Activated CD8-positive, alpha-beta memory T cell treated with anti-CD3 and anti-CD28 coated beads for 36 hours (primary cell): ENCODE results near the gene CPLANE1. TPM values are rescaled to one million over a fixed set of nuclear protein-coding genes. Genes with fewer than 3 reads are reported as not detected.

Source experiments
- CTCF ChIA-PET: fragments of 350-600 bp; sonication (Branson Sonifier 250); formaldehyde crosslinking; loops from one replicate; lab custom pipeline; 2021; ENCODE audit warnings: antibody characterized with exemption; lab: Charles Lee
- POLR2A ChIA-PET: fragments of 350-600 bp; sonication (Branson Sonifier 250); formaldehyde crosslinking; loops from one replicate; lab custom pipeline; 2021; ENCODE audit warnings: antibody characterized with exemption; lab: Charles Lee
- total RNA-seq, 2 experiments: library from RNA; stranded (reverse); gene quantifications; one replicate each; pipeline ENCODE4 v1.2.3, GENCODE V29; 2021

The CPLANE1 gene
- total RNA-seq, 2 experiments from 2014 or later, result 6.1 TPM

DNA sequence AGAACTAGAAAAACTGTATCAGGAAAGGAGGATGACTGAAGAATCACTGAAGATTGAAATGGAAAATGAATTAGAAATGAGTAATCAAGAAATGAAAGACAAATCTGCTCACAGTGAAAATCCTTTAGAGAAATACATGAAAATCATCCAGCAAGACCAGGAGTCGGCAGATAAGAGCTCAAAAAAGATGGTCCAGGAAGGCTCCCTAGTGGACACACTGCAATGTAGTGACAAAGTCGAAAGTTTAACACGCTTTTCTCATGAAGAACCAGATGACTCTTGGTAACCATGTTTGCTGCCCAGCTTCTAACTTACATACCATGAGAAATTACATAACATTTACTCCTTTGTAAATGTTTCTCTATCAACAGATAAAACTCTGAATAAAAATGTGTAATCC lies 37.1 kb downstream of the CPLANE1 start:
- ChIA-PET CTCF (interaction anchor here (0.7 kb wide), 1 partner anchor 982 kb away, joined by 3 read pairs; no protein-coding TSS in a partner anchor), POLR2A (interaction anchor here (0.7 kb wide), 1 partner anchor 156 kb away, joined by 3 read pairs; no protein-coding TSS in a partner anchor)

- ChIA-PET CTCF (interaction anchor here (0.7 kb wide), 1 partner anchor 982 kb away, joined by 3 read pairs; no protein-coding TSS in a partner anchor), POLR2A (interaction anchor here (0.7 kb wide), 1 partner anchor 156 kb away, joined by 3 read pairs; no protein-coding TSS in a partner anchor)
Measured at GRCh38 chr5:37211661-37212060, 37.5 kb downstream of the CPLANE1 start.

DNA sequence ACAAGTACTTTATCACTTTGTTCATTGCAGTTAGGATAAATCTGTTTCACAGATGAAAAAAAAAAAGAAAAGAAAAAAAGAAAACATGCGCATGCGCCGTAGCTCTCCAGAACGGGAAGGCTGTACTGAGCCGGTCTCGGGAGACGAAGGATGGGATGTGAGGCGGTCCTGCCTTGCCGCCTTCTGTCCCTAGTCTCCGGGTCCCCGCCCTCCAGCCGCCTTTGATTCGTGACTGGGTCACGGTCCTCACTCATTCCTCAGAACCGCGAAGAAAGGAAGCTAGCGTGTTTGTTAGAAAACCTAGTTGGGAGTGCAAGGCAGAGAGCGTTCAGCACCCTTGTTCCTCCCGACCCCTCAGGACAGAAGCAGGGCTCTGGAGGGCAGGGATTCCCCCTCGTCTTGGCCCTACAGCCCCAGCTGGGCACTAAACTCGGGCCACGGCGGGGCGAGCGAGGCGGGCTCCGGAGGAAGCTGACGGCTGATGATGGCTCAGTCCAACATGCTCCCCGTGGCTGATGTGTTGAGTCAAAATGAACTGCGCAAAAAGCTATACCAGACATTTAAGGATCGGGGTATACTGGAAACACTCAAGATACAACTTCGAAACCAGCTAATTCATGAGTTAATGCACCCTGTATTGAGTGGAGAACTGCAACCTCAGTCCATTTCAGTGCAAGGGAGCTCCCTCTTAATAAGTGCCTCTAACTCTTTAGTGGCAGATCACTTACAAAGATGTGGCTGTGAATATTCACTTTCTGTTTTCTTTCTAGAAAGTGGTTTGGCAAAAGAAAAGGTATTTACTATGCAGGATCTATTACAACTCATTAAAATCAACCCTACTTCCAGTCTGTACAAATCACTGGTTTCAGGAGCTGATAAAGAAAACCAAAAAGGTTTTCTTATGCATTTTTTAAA lies 40.0 kb downstream of the CPLANE1 start:
- ChIA-PET POLR2A (interaction anchor here (0.7 kb wide), 1 partner anchor 183 kb away, joined by 5 read pairs; no protein-coding TSS in a partner anchor), CTCF (no interaction called here)

- ChIA-PET CTCF (no interaction called here), POLR2A (no interaction called here)
Measured at GRCh38 chr5:37207802-37208201, 41.4 kb downstream of the CPLANE1 start.

DNA sequence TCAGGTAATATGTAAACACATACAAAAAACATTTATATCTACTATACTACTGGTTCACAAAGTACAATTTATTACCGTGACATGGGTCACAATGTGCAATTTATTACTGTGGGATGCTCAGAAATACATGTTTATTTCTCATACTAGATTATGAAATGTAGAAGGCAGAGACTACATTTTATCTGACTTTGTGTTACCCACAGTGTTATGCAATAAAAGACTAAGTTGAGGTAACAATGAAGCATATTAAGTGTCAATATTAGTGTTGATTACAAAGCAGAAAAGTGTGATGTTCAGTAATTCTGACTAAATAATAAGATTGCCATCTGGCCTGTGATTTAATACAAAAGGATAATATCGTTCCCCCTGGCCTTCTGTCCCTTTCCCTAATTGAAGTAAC lies 42.4 kb downstream of the CPLANE1 start:
- POLR2A ChIA-PET, result no interaction called here
- CTCF ChIA-PET, result no interaction called here

DNA sequence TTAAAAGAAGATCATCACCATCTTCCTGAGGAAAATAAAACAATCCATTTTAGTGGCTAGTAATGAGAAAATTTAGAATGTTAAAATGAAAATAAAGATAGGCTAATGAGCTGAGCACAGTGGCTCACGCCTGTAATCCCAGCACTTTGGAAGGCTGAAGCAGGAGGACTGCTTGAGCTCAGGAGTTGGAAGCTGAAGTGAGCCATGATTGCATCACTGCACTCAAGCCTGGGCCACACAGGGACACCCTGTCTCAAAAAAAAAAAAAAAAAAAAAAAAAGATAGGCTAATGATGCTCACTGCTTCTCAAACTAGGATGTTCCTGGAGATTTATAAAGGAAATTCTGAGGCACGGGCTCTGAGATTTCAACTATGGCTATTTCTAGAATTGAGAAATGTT lies 50.3 kb downstream of the CPLANE1 start:
- ChIA-PET CTCF (no interaction called here), POLR2A (interaction anchor here (0.7 kb wide), 1 partner anchor 86 kb away, joined by 3 read pairs; no protein-coding TSS in a partner anchor)

DNA sequence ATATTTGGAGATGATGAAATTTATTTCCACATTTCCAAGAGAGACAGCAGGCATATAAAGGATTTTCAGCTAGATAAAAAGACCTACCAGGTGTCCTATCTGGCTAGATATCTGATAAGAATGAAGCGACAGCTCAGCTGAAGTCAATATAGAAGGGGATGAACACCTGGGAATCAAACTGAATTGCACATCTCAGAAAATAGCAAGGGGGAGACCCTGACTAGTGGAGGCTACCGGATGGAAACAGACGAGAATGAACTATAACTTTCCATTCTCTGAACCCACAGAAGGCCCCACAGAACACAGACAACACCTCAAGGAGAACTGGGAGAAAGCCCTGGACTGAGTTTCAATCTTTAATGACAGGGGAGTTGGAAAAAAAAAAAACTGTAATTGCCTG lies 51.1 kb downstream of the CPLANE1 start:
- ChIA-PET CTCF (no interaction called here), POLR2A (no interaction called here)

- CTCF ChIA-PET, result no interaction called here
- POLR2A ChIA-PET, result interaction anchor here (0.8 kb wide), 1 partner anchor 174 kb away, joined by 4 read pairs; the partner anchor contains the start of gene NUP155
Measured at GRCh38 chr5:37197340-37198050, 51.7 kb downstream of the CPLANE1 start.

DNA sequence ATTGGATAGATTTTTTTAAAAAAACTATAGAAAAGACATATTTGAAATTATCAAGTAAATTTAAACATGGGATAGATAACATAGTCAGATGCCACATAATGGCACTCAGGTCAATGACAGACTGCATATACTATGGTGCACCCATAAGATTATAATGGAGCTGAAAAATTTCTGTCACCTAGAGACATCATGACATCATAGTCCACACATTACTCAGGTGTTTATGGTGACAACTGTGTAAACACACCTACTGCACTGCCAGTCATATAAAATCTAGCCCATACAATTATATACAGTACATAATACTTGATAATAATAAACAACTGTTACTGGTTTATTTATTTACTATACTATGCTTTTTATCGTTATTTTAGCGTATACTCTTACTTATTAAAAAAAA lies 58.6 kb downstream of the CPLANE1 start:
- CTCF ChIA-PET, result no interaction called here

DNA sequence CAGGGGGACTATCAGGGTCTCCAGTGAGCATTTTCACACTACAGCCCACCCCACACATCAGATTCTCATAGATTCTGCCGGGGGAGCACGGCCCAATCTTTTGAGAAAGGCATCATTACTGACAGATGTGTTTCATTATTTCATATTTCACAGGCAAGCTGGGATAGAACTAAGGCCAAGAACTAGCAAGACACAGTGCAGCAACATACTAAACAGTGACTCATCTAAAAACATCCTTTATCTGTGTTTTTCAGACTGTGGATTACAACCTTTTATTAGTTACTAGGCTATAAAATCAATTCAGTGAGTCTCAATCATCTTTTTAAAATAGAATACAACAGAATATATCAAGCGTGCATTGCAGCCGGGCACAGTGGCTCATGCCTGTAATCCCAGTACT lies 59.8 kb downstream of the CPLANE1 start:
- POLR2A ChIA-PET, result no interaction called here
- CTCF ChIA-PET, result no interaction called here

More for the DNA sequence above, 58.6 kb downstream of the CPLANE1 start:
- POLR2A ChIA-PET, result no interaction called here

DNA sequence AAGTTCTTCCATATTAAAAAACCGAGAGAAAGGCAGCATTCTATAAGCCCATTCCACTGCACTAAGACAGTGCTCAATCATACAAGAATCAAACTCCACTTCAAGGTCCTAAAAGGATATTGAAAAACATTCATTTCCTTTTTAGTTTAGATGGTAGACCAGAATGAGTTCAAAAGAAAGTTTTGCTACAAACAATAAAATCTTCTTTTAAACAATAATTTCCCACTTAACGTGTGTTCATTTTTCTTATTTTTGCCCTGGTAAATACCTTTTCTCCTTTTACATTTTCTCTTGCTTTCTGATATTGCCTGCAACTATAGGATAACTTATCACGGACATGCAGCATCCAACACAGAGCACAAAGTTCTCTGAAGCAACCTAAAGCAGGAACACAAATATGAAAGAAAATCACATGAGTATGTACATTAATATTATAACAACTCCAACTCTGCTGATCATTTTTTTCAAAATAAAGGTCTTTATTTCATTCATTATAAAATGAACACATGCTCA lies 61.7 kb downstream of the CPLANE1 start:
- CTCF ChIA-PET, result interaction anchor here (0.8 kb wide), 1 partner anchor 36 kb away, joined by 3 read pairs; no protein-coding TSS in a partner anchor
- POLR2A ChIA-PET, result no interaction called here

DNA sequence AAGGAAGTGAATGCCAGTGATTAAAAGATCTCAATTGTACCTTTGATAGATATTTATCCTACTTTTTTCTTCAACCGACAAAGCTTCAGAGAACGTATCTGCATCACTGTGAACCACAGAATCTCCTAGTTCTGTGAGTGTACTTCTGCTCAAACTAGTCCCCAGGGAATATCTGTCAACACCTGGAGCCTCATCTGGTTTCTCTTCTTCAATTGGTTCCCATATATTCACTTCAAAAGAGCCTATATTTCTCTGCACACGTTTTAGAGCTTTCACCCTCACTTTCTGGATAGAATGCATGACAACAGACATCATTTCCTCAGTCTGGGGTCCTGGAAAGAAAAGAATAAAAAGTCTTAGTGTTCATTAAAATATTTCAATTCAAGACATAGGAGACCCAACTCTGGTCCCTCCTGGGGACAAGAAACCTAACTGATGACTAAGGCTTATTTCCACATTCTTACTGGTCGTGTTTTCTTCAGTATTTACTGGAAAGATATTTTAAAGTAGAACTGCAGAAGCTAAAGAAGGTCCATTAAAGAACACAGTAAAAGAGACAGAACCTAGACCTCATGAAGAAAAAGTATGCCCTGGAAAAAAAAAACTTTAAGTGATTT lies 64.3 kb downstream of the CPLANE1 start:
- ChIA-PET CTCF (no interaction called here), POLR2A (no interaction called here)

DNA sequence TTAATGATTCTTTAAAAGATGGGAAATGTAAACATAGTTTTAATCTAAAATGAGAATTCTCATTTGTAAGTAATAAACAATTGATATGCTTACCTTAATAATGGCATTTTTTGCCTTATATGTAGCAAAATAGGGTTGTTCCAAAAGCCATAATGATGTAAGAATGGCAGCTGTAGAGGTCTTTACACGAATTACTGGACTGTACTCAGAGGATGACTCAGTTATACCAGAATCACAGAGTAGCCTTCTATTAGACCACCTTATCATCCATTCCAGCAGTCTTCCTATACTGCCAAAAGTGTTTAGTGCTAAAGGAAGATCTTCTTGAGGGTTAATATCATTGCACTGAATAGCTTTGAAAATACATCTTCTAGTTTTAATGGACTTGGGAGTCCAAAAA lies 66.5 kb downstream of the CPLANE1 start:
- ChIA-PET CTCF (no interaction called here), POLR2A (no interaction called here)

- ChIA-PET CTCF (no interaction called here), POLR2A (no interaction called here)
Measured at GRCh38 chr5:37174928-37175327, 74.2 kb downstream of the CPLANE1 start.

DNA sequence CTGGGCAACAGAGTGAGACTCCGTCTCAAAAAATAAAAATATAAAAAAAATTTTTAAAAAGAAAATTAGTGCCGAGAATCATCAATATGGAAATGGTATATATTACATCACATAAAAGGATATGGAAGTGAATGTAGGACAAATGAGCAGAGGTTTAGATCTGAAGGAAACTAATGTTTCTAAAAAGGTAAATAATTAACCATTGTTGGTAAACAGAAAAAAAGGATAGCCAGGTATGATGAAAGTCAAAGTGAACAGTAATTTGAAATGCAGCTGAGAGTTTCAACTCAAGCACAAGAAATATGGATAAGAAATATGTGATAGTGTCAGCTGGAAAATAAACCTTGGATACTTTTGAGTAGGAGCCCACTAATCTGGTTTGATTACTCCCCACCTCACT lies 76.2 kb downstream of the CPLANE1 start:
- CTCF ChIA-PET, result no interaction called here
- POLR2A ChIA-PET, result no interaction called here

DNA sequence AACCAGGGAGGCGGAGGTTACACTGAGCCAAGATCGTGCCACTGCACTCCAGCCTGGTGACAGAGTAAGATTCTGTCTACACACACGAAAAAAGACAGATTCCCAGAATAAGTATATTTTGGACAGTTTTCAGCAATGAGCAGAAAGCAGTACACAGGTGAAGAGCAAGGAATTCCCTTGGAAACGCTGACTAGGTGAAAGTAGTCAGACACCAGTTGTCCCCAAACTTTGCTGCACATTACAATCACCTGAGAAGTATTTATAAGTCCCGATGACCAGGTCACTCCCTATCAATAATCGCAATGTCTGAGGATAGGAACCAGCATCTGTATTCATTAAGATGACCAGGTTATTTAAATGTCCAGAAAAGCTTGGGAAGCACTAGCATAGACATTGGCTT lies 78.3 kb downstream of the CPLANE1 start:
- ChIA-PET POLR2A (no interaction called here), CTCF (no interaction called here)

GRCh38 chr5:37166197-37166596 lies 83.0 kb downstream of the CPLANE1 start:
- ChIA-PET CTCF (no interaction called here), POLR2A (no interaction called here)

- ChIA-PET CTCF (no interaction called here), POLR2A (no interaction called here)
Measured at GRCh38 chr5:37165761-37166160, 83.4 kb downstream of the CPLANE1 start.

- CTCF ChIA-PET, result interaction anchor here (0.7 kb wide), 1 partner anchor 107 kb away, joined by 4 read pairs; no protein-coding TSS in a partner anchor
- POLR2A ChIA-PET, result no interaction called here
Measured at GRCh38 chr5:37153661-37154060, 95.5 kb downstream of the CPLANE1 start.
